NCI-H2107 treated with DMSO at 0.1 percent for 48 hours (cell line): ENCODE measurements around the gene NPLOC4.

Experiments
- DNase-seq: peaks from one replicate; lab custom pipeline; 2025; ENCODE audit not compliant: unreplicated experiment; lab: John Stamatoyannopoulos, UW

The NPLOC4 gene

DNA sequence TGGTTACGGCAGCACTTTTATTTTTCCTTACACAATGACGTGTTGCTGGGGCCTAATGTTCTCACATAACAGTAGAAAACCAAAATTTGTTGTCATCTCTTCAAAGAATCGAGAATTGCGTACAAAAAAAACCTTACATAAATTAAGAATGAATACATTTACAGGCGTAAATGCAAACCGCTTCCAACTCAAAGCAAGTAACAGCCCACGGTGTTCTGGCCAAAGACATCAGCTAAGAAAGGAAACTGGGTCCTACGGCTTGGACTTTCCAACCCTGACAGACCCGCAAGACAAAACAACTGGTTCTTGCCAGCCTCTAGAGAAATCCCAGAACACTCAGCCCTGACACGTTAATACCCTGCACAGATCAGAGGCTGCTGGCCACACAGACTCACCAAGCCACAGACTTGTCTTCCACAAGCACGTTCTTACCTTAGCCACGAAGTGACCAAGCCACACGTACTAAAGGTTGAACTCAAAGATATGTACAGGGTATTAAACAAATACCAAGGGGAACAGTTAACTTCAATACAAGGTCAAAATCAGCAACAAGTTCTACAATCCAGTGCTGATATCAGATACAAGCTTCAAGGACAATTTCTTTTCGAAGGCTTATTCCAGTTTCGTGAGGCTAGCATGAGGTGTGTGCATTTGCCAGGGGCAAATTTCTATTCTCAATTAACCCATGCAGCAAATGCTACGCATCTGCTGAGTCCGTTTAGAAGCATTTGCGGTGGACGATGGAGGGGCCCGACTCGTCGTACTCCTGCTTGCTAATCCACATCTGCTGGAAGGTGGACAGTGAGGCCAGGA is 126.7 kb downstream of the NPLOC4 start:
- no peak for DNase-seq

DNA sequence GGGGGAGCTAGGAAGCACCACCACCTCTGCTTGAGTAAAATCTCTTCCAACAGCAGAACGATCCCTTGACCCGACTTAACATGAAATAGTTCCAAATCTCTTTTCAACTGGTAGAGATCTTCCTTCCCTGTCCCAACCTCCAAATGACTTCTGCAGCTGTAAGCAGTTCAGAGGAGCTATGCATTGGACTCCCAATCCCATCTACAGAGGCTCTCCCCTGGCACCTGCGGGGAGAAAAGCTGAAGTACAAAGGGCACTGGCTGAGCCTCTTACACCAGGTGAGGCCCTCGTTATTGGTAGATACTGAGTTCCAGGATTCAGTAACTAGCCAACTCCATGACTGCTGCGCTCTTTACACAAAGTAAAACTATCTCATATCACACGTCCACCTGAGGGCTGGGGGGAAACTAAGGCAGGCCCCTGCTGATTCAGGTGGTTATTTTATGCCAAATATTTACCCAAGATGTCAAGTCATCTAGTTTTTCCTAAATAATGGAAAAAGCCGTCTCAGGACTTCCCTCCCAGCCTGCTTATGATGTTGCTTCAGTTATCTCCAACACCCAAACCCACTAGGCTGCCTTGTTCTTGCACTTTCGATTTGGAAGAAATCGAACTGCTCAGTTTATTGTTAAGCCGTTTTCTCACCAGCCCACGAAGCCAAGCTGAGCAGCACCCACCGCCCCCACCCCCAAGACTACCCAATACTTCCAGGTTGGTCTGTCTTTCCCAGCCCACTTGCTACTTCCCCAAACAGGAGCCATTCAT is 127.5 kb downstream of the NPLOC4 start:
- no peak for DNase-seq

DNA sequence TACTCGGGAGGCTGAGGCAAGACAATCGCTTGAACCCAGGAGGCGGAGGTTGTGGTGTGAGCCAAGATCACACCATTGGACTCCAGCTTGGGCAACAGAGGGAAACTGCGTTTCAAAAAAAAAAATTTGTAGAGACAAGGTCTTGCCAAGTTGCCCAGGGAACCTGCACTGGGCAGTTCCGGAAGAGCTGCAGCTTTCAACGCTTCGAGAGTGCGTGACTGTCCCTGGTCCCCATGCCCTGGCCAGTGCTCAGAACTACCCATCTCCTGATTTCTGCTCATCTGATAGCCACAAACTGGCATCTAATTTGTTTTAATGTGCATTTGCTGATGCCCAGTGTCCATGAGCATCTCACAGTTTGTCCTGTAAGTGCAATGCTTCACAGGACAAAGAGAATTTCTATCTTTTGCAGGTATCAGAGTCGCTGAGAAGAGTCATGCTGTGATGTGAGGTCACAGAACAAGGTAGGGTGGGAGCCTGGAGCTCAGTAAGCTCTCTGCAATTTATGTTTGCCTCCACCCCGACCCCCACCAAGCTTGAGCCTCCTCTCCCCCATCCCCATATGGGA is 128.2 kb downstream of the NPLOC4 start:
- no peak for DNase-seq
